Measurements from ENCODE around the gene SPEN. TPM values are rescaled to one million over a fixed set of nuclear protein-coding genes. Genes with fewer than 3 reads are reported as not detected.

Gene SPEN
- total and polyA plus RNA-seq, 2 of the 13 experiments (the other 11 are each of a cell fraction or from before 2014, with no cell fraction given): 4.8 to 14.0 TPM

GRCh38 chr1:15936025-15936424 is 88.5 kb downstream of the SPEN start:
- TF ChIP-seq SOX6 (IDR thresholded peaks at IDR 0.05) (no peak), SOX6 (CRISPR knock-in tag; IDR thresholded peaks at IDR 0.05) (no peak), RBM22 (optimal IDR thresholded peaks at IDR 0.05; ENCODE audit: low read length) (peak; percentile 17)
- intact Hi-C loops (cut with micrococcal nuclease; ENCODE audit: unreplicated experiment) (no loop called here), in situ Hi-C loops (cut with HindIII; ENCODE audit: extremely low pct_ligation_motif_present, low pct_unique_long_range_greater_than_20kb) (no loop called here)
- POLR2A ChIA-PET: no interaction called here
- Histone ChIP-seq H3K4me1 (ENCODE audit: insufficient read depth, low read length) (peaks cover 26% of the 10 kb centered on the region), H3K9ac (ENCODE audit: insufficient read depth, low read depth, low read length) (no peak overlapping the region), H4K20me1 (ENCODE audit: insufficient read depth, low read length) (peaks cover 7% of the 10 kb centered on the region; the same call in 1 of the 2 replicates), H3K4me2 (ENCODE audit: low read depth, low read length) (no peak overlapping the region), H3K9me3 (ENCODE audit: low read length) (no peaks in the 10 kb centered on the region), H3K79me2 (ENCODE audit: insufficient read depth, low read length) (no peaks in the 10 kb centered on the region), H3K27me3 (ENCODE audit: control insufficient read depth in 1 of 2, insufficient read depth in 2 of 2, low read length in 2 of 2) (no peaks in the 10 kb centered on the region), H2AFZ (ENCODE audit: low read length) (no peak overlapping the region), H3K4me3 (replicated peaks in 1 of 3; ENCODE audit: insufficient read depth in 1 of 3, low read depth in 2 of 3, low read length in 3 of 3) (no peak overlapping the region), H3K27ac (ENCODE audit: extremely low read length, insufficient read depth, low read length) (no peak overlapping the region), H3K36me3 (replicated peaks in 1 of 2; ENCODE audit: control insufficient read depth in 1 of 2, insufficient read depth in 2 of 2, low read length in 2 of 2) (peaks cover 46 to 76% of the 10 kb centered on the region in 2 experiments)
- BruUV-seq (replicated peaks): no TSS peak
- WGBS (ENCODE audit: low lambda C conversion rate): over 99% methylated on average over 9 of the region's 10 CpGs
- no peak for FAIRE-seq
- CTCF ChIA-PET (ENCODE audit: low intra/inter-chr PET ratio, low total read pairs): no interaction called here
- ATAC-seq: no peak
- no peak for DNase-seq (ENCODE audit: low spot score)

- H3K36me3 ChIP-seq (replicated peaks in 1 of 2; ENCODE audit: control insufficient read depth in 1 of 2, insufficient read depth in 2 of 2, low read length in 2 of 2): peaks cover 43 to 76% of the 10 kb centered on the region in 2 experiments; a peak in 4 of 5 replicates
- DNase-seq (ENCODE audit: low spot score): no peak
- no peak for FAIRE-seq
- no peak overlapping the region for H3K9ac ChIP-seq (ENCODE audit: insufficient read depth, low read depth, low read length)
- no peak for TF ChIP-seq ZC3H4 (CRISPR knock-in tag; IDR thresholded peaks at IDR 0.05; ENCODE audit: borderline replicate concordance)
- TF ChIP-seq SKI (IDR thresholded peaks at IDR 0.05; ENCODE audit: partially characterized antibody): no peak
- no peaks in the 10 kb centered on the region for H3K79me2 ChIP-seq (ENCODE audit: insufficient read depth, low read length)
- BruUV-seq (replicated peaks): no TSS peak
- ATAC-seq: no peak
- 89% methylated on average over 3 of the region's 7 CpGs for WGBS (ENCODE audit: low lambda C conversion rate)
- CTCF ChIA-PET (ENCODE audit: low intra/inter-chr PET ratio, low total read pairs): no interaction called here
- no peaks in the 10 kb centered on the region for H3K27me3 ChIP-seq (ENCODE audit: control insufficient read depth in 1 of 2, insufficient read depth in 2 of 2, low read length in 2 of 2)
- POLR2A ChIA-PET: no interaction called here
- no peak overlapping the region for H3K4me2 ChIP-seq (ENCODE audit: low read depth, low read length)
- peaks cover 26% of the 10 kb centered on the region for H3K4me1 ChIP-seq (ENCODE audit: insufficient read depth, low read length)
- H3K9me3 ChIP-seq (ENCODE audit: low read length): no peaks in the 10 kb centered on the region
- H2AFZ ChIP-seq (ENCODE audit: low read length): no peak overlapping the region
- no peak overlapping the region for H3K4me3 ChIP-seq (replicated peaks in 1 of 3; ENCODE audit: insufficient read depth in 1 of 3, low read depth in 2 of 3, low read length in 3 of 3)
- H3K27ac ChIP-seq (ENCODE audit: extremely low read length, insufficient read depth, low read length): no peak overlapping the region
- intact Hi-C loops (cut with micrococcal nuclease; ENCODE audit: unreplicated experiment): no loop called here
- in situ Hi-C loops (cut with HindIII; ENCODE audit: extremely low pct_ligation_motif_present, low pct_unique_long_range_greater_than_20kb): no loop called here
- H4K20me1 ChIP-seq (ENCODE audit: insufficient read depth, low read length): peaks cover 7% of the 10 kb centered on the region; the same call in 1 of the 2 replicates
Measured at GRCh38 chr1:15937146-15937545, 89.6 kb downstream of the SPEN start.
